A673 (cell line): Measurements from ENCODE around the gene KNDC1.

ENCODE experiments used
- EZH2 ChIP-seq: fragments of 200-600 bp; sonication (generic); IDR thresholded peaks from 2 replicates; pipeline ENCODE4 v1.6.1; 2017; ENCODE audit warnings: borderline replicate concordance, low read depth, mild to moderate bottlenecking, mixed read lengths, antibody characterized with exemption, low read length; ENCODE audit not compliant: poor library complexity, severe bottlenecking
- TF ChIP-seq, protein P1 (sequence below): fragments of 300-800, 200-600 bp; sonication (generic); conservative IDR thresholded peaks from 2 replicates; pipeline ENCODE4 v1.5.1; 2017; ENCODE audit warnings: low read depth, mild to moderate bottlenecking, antibody characterized with exemption, low read length, moderate library complexity, mixed read lengths

DNA sequence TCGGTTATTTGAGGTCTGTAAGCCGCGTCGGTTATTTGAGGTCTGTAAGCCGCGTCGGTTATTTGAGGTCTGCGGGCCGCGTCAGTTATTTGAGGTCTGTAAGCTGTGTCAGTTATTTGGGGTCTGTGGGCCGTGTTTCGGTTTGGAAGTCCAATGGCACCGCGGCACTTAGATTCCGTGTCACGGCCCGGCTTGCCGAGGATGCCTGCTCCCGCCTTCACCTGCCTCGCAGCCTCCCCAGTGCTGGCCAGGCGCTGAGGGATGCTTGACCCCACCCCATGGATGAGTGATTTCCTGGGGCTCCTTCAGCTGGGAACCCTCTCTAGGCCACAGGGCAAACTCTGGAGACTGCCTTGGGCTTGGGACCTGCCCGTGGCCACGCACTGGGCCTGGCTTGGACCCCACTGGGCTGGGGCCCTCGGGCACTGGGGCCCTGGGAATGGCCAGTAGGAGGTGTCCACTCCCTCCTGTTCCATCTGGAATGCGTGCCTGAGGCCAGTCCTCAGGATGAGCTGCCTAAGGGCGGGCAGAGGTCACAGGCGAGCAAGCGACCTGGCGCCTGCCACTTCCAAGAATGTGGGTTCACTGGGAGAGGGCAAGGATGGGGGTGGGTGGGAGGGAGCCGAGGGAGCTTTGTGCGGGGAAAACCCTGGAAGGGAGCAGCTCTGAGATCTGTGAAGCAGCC is 46.7 kb upstream of the KNDC1 start:
- TF ChIP-seq, protein P1, sequence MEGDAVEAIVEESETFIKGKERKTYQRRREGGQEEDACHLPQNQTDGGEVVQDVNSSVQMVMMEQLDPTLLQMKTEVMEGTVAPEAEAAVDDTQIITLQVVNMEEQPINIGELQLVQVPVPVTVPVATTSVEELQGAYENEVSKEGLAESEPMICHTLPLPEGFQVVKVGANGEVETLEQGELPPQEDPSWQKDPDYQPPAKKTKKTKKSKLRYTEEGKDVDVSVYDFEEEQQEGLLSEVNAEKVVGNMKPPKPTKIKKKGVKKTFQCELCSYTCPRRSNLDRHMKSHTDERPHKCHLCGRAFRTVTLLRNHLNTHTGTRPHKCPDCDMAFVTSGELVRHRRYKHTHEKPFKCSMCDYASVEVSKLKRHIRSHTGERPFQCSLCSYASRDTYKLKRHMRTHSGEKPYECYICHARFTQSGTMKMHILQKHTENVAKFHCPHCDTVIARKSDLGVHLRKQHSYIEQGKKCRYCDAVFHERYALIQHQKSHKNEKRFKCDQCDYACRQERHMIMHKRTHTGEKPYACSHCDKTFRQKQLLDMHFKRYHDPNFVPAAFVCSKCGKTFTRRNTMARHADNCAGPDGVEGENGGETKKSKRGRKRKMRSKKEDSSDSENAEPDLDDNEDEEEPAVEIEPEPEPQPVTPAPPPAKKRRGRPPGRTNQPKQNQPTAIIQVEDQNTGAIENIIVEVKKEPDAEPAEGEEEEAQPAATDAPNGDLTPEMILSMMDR = no peak
- TF ChIP-seq EZH2 = no peak
